Glomerular endothelial cell (primary cell): ENCODE measurements around the gene MAGI2. TPM values are rescaled to one million over a fixed set of nuclear protein-coding genes. Genes with fewer than 3 reads are reported as not detected.

Source experiments
- DNase-seq: peaks from one replicate; pipeline ENCODE4 v3.0.0-alpha.2; 2011; ENCODE audit warnings: low read depth, low spot score; ENCODE audit errors: extremely low read depth
- total RNA-seq: library from RNA; depleted of rRNA; stranded (reverse); fragments of >200 nt; gene quantifications from 2 replicates; pipeline ENCODE4 v1.2.3, GENCODE V29; 2015

The MAGI2 gene
- total RNA-seq, 1 donor from 2014 or later, result 6.7 TPM

GRCh38 chr7:78688376-78688775, 765.1 kb downstream of the MAGI2 start:
- DNase-seq, result no peak

- DNase-seq, result no peak
Observed at GRCh38 chr7:78686189-78686588, 767.3 kb downstream of the MAGI2 start.

- DNase-seq, result no peak
Observed at GRCh38 chr7:78684201-78684600, 769.3 kb downstream of the MAGI2 start.

- no peak for DNase-seq
Observed at GRCh38 chr7:78683566-78683965, 769.9 kb downstream of the MAGI2 start.

- DNase-seq, result no peak
Observed at GRCh38 chr7:78679112-78679876, 774.2 kb downstream of the MAGI2 start.

GRCh38 chr7:78677391-78677790, 776.1 kb downstream of the MAGI2 start:
- no peak for DNase-seq

- DNase-seq, result no peak
Observed at GRCh38 chr7:78675511-78675910, 778.0 kb downstream of the MAGI2 start.

- no peak for DNase-seq
Observed at GRCh38 chr7:78673272-78673671, 780.2 kb downstream of the MAGI2 start.

- no peak for DNase-seq
Observed at GRCh38 chr7:78662939-78663338, 790.5 kb downstream of the MAGI2 start.

GRCh38 chr7:78649976-78650375, 803.5 kb downstream of the MAGI2 start:
- DNase-seq, result no peak

GRCh38 chr7:78649236-78649635, 804.2 kb downstream of the MAGI2 start:
- DNase-seq, result no peak

- no peak for DNase-seq
Observed at GRCh38 chr7:78642751-78643150, 810.7 kb downstream of the MAGI2 start.

GRCh38 chr7:78638364-78638763, 815.1 kb downstream of the MAGI2 start:
- DNase-seq, result no peak

GRCh38 chr7:78636727-78637126, 816.7 kb downstream of the MAGI2 start:
- DNase-seq, result no peak

- DNase-seq, result no peak
Observed at GRCh38 chr7:78635026-78635793, 818.3 kb downstream of the MAGI2 start.

- no peak for DNase-seq
Observed at GRCh38 chr7:78634093-78634492, 819.4 kb downstream of the MAGI2 start.

GRCh38 chr7:78620920-78621319, 832.5 kb downstream of the MAGI2 start:
- no peak for DNase-seq

- no peak for DNase-seq
Observed at GRCh38 chr7:78616539-78616938, 836.9 kb downstream of the MAGI2 start.

GRCh38 chr7:78609281-78609680, 844.2 kb downstream of the MAGI2 start:
- DNase-seq, result no peak

- no peak for DNase-seq
Observed at GRCh38 chr7:78607099-78607498, 846.4 kb downstream of the MAGI2 start.

- no peak for DNase-seq
Observed at GRCh38 chr7:78605119-78605518, 848.3 kb downstream of the MAGI2 start.

- no peak for DNase-seq
Observed at GRCh38 chr7:78601728-78602127, 851.7 kb downstream of the MAGI2 start.
